GOT3 (cell line): ENCODE results near the gene FARS2.
"Not testable (repeated sequence)": the region's sequence is repeated elsewhere in the genome, so short reads cannot be mapped to it uniquely, and the experiment has no call there.

Source experiments
- DNase-seq: peaks from one replicate; lab custom pipeline; 2025; ENCODE audit warnings: mixed read lengths; lab: John Stamatoyannopoulos, UW

Gene FARS2

DNA sequence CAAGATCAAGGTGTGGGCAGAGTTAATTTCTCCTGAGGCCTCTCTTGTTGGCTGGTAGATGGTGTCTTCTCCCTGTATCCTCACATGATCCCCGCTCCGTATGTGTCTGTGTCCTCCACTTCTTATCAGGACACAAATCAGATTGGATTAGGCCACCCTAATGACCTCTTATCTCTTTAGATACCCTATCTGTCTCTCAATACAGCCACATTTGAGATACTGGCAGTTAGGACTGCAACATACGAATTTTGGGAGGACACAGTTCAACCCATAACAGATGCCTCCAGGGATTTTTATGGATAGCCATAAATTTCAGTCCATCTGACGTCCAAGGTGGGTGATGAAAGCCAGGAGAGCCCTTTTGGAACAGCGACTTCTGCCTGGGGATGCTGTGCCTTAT is 376.4 kb downstream of the FARS2 start:
- no peak for DNase-seq

GRCh38 chr6:5638666-5639065 is 377.4 kb downstream of the FARS2 start:
- DNase-seq: no peak

- no peak for DNase-seq
Measured at GRCh38 chr6:5639193-5639592, 377.9 kb downstream of the FARS2 start.

DNA sequence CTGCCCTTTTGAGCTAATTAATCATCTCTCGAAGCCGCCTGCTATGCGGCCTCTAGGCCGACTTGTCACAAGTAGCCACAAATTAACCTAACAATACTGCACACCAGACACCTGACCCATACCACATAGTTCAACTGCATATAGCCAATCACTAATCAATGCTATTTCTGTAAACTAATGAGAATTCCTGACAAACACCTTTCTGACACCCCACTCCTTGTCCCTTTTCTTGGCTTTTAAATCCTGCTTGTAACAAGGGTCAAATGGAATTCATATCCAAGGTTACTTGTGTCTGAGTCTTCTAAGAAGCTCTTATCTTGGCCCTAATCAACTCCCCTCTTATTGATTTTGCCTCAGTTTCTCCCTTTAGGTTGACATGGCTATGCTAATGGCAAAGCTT is 379.3 kb downstream of the FARS2 start:
- no peak for DNase-seq

DNA sequence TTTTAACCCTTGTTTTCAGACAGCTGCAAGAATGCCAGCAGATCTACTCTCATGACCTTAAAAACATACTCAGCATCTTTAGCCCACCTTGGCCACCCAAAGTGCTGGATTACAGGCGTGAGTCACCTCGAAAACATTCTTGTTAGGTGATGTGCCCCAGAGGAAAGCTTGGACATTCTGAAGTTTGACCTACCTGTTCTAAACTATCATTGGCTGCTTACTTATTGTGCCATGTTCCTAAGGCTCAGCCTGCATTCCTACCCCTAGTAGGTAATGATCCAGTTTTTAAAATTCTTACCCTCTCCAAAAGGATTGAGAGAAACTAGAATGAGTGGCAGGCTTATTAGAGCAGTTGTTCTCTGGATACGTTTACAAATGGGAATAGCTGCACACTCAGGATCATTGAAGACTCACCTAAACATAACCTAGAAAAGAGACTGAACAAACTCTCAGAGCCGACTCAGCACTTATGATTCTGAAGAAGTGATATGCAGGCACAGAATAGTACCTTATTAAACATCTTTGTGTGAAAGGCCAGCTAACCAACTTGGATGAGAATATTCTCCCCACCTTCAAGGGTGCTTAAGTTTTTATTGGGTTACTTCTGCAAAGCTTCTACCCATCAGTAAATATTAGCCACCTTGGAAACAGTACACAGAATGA is 383.3 kb downstream of the FARS2 start:
- no peak for DNase-seq

GRCh38 chr6:5645328-5646290 is 384.3 kb downstream of the FARS2 start:
- no peak for DNase-seq

DNA sequence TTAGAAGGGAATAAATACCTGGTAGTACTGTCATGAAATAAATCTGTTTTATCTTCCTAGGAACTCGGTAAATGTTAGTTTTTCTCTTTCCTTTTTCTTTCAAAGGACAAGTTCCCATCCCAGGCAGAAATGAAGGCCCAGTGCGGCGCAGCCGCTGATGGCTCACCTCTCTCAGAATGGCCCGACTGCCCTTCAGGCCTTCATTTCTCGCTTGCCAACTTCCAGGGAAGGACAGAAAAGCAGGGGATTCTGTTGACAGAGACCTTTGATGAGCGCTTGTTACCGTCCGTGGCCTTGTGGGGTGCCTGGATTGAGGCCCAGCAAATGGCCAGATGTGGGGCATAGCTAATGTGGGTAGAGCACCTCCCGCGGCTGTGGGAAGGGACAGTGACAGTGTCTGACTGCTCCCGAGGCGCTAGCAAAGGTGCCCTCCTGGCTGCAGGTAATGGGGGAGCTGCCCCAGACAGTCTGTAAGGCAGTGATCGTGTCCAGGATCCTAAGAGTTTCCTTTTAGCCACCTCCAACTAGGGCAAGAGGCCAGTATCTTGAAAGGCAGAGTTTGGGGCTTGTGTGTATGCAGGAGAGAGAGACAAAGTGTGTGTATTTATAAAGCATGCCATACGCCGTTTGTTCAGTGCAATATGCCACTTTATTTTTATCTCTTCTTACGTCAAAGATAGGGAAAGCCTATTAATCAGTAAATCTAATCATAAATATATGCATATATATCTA is 391.3 kb downstream of the FARS2 start:
- DNase-seq: no peak

GRCh38 chr6:5653801-5654200 is 392.5 kb downstream of the FARS2 start:
- no peak for DNase-seq

DNA sequence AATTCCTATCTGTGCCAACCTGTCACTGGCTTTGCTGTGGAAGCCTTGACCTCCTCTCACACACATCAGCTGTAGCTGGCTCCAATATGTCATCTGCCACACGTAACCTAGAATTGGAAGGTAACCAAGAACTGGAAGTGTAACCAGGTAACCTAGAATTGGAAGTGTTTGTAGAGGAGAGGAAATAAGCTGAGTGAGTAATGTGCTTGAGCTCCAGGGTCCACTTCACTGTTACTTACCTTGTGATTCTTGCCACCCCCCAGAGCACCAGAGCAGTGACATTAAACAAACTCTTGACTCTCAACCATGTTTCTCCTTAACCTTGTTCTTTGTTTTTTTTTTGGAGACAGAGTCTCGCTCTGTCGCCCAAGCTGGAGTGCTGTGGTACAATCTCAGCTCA is 394.9 kb downstream of the FARS2 start:
- DNase-seq: no peak

GRCh38 chr6:5656695-5657094 is 395.4 kb downstream of the FARS2 start:
- DNase-seq: not testable (repeated sequence)

GRCh38 chr6:5657684-5658430 is 396.5 kb downstream of the FARS2 start:
- DNase-seq: no peak

- DNase-seq: no peak
Measured at GRCh38 chr6:5659467-5659866, 398.2 kb downstream of the FARS2 start.

DNA sequence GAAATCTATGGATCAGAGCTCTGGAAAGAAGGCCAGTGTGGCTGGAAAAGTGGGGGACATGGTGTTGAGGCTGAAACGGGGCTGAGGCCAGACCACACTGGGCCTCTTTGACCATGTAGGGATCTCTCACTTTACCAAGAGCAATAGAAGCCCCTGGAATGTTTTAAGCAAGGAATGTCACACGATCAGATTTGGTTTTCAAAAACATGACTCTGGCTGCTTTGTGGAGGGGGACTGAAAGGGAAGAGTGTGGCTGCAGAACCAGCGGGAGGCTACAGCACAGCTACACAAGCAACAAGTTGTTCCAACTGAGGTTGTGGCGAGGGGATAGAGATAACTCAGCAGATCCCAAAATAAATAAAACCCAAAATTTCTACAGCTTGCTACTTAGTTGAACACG is 399.5 kb downstream of the FARS2 start:
- no peak for DNase-seq

GRCh38 chr6:5662797-5663196 is 401.5 kb downstream of the FARS2 start:
- DNase-seq: no peak

- no peak for DNase-seq
Measured at GRCh38 chr6:5663259-5663658, 401.9 kb downstream of the FARS2 start.

DNA sequence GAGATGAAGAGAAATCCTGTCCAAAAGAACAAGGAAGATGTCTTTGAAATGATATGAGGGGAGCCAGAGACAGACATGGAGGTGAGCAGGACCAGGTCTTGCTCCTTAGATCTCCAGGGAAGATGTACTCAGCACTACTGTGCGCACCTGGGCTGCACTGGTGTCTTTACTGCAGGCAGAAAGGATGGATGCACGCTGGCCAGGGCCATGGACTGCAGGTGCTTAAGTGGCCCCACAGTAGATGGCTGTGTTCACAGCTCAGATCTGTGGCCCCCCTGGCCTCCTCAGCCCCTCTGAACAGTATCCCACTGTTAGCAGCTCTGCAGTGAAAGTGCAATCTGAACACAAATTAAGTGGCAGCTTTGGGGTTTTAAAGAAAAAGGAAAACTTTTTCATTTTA is 402.4 kb downstream of the FARS2 start:
- no peak for DNase-seq

DNA sequence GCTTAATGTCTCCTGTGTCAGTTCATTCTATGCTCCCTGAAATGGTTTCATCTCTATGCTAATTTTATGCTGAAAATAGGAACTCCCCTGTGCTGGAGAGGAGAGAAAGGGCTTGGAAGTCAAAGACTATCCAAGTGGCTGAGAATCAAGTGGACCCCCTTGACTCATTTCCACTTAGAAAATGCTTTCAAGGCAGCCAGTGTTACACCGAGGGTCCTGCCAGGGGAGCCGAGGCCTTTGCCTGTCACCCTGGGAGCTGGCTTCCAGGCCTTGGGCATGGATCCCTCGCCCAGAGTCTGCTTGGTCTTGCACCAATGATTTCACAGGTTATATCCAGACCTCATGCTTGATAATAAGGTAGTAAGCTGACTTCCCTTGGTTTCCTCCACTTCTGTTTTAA is 402.8 kb downstream of the FARS2 start:
- no peak for DNase-seq

- DNase-seq: no peak
Measured at GRCh38 chr6:5665173-5665572, 403.9 kb downstream of the FARS2 start.

DNA sequence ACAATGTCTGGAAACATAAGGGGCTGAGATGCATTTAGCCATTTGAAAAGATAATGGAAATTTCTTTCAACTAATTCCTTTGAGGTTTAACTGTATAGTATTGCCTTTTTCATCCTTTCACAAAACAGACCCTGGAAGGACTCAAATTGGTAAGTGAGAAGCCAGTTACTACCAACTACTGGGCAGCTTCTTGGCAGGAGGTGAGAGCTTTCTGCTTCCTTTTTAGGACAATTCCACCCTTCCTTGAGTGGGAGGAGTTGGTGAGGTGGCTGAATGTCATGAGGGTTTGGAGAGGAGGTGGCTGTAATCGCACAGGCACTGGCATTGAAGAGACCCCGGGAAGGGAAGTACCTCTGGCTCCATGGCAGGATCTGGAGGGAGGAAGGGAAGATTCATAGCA is 404.4 kb downstream of the FARS2 start:
- no peak for DNase-seq

DNA sequence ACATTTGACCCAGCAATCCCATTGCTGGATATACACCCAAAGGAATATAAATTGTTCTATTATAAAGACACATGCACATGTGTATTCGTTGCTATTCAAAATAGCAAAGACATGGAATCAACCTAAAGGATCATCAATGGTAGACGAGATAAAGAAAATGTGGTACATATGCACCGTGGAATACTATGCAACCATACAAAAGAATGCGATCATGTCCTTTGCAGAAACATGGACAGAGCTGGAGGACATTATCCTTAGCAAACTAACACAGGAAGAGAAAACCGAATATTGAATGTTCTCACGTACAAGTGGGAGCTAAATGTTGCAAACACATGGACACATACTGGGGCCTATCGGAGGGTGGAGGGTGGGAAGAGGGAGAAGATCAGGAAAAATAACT is 405.4 kb downstream of the FARS2 start:
- DNase-seq: no peak

DNA sequence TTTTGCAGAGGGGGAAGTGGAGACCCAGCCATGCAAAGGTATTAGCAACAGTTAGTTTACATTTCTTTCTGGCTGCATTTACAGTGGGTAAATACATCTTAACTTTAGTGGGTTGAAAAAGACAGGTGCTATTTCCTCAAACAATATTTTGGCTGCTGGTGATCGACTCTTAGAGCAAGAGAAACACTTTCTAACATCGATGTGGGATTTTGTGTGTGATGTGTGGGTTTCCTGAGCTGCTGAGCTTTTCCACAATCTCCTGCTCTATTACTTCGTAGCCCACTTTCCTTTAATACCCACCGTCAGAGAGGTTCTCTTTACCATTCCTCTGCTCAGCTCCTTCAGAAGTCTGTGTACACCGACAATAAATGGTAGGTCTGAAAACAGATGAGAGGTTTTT is 406.4 kb downstream of the FARS2 start:
- DNase-seq: no peak

GRCh38 chr6:5670381-5670780 is 409.1 kb downstream of the FARS2 start:
- no peak for DNase-seq
